Psoas muscle (tissue), 8 donors: ENCODE results near the gene DPEP2. TPM values are rescaled to one million over a fixed set of nuclear protein-coding genes. Genes with fewer than 3 reads are reported as not detected.

ENCODE experiments used
- ATAC-seq, 4 donors: fragments of 200-7000 bp; cut with Tn5 transposase; one replicate each; pipeline ENCODE4 v1.9.1; 2020; ENCODE audit warnings: moderate library complexity in 3 of 4, mild to moderate bottlenecking in 2 of 4
- DNase-seq, 2 donors: peaks; one replicate each; pipeline ENCODE4 v3.0.0-alpha.2; 2020
- H3K27ac ChIP-seq: fragments of 200-600 bp; one replicate; pipeline ENCODE4 v1.8.0; 2022
- H3K27me3 ChIP-seq, 3 donors: fragments of 200-600 bp in 1 of 3; one replicate each; pipeline versions ENCODE4 v1.6.1 to v1.8.0; 2013 to 2022; ENCODE audit warnings: low read length in 2 of 3, mild to moderate bottlenecking in 2 of 3, moderate library complexity in 1 of 3; ENCODE audit not compliant: insufficient read depth in 3 of 3
- H3K36me3 ChIP-seq, 2 donors: fragments of 200-600 bp in 1 of 2; one replicate each; pipeline versions ENCODE4 v1.6.1 to v1.8.0; 2013 to 2022; ENCODE audit warnings: low read depth in 1 of 2, mild to moderate bottlenecking in 1 of 2, moderate library complexity in 1 of 2; ENCODE audit not compliant: insufficient read depth in 1 of 2
- H3K4me1 ChIP-seq: fragments of 200-600 bp; one replicate; pipeline ENCODE4 v1.8.0; 2022
- H3K4me3 ChIP-seq: fragments of 200-600 bp; one replicate; pipeline ENCODE4 v1.8.0; 2022; ENCODE audit warnings: mild to moderate bottlenecking
- H3K9me3 ChIP-seq: fragments of 200-600 bp; one replicate; pipeline ENCODE4 v1.8.0; 2022
- CTCF ChIP-seq: fragments of 200-600 bp; IDR thresholded peaks from one replicate; pipeline ENCODE4 v1.8.0; 2022; ENCODE audit warnings: antibody characterized with exemption
- WGBS, 3 donors: extraction: QIAGEN DNeasy Blood & Tissue Kit; methylation state at CpG; one replicate each; pipeline versions ENCODE4 v1.1.6 to v1.1.7; 2013; 5-methylcytosine and 5-hydroxymethylcytosine counted together
- intact Hi-C, 2 donors: fragments of 100-400 bp; cut with DNase I; formaldehyde crosslinking; loops; one replicate each; pipeline versions ENCODE4 v1.11.0 to v1.14.2; 2022
- polyA plus RNA-seq, 3 donors: library from polyadenylated mRNA; stranded (reverse); fragments of 200-250 nt; gene quantifications; one replicate each; pipeline ENCODE4 v1.2.3, GENCODE V29; 2013
- total RNA-seq, 4 donors: library from RNA; stranded (reverse); fragmentation: NEBNext Ultra II Directional in 2 of 4; extraction: Animal tissue kit (Norgen Biotek cat#: 25700) in 2 of 4; gene quantifications; one replicate each; pipeline versions ENCODE4 v1.2.1 to v1.2.4, GENCODE V29; 2021 to 2023
- donor health status: healthy with polysubstance abuse.
- donor health status: DM: no; HTN: no; CAD: no; lungs with moderate emphysema.
- donor health status: Bipolar disorder and iron deficiency.
- donor health status: healthy.
- donor health status: DM: yes; HTN: yes; CAD: no.
- donor health status: DM: no; HTN: no; CAD: no.
- donor health status: DM: no; HTN: no; CAD: no.
- donor health status: DM: yes; HTN: yes; CAD: no.

DPEP2 gene
- total and polyA plus RNA-seq, 7 donors: 0.23 to 1.1 (median 0.28) TPM; not detected in 1

- Histone ChIP-seq H3K27ac (peak overlapping the region; percentile 81), H3K4me3 (peak overlapping the region; percentile 64), H3K36me3 (peaks cover 0 to 8% of the 10 kb centered on the region in 2 donors), H3K9me3 (no peaks in the 10 kb centered on the region), H3K27me3 (no peaks in the 10 kb centered on the region), H3K4me1 (peaks cover 46% of the 10 kb centered on the region)
- WGBS, 3 donors: 13 to 24% (median 18%) methylated on average over 20 to 39 of the region's 39 CpGs
- ATAC-seq (peak; percentile 74 to 85 (median 80)), DNase-seq (peak; percentile 85 to 93)
- peak; percentile 100 for TF ChIP-seq CTCF
- intact Hi-C loops: loop anchor here (2.0 to 5.0 kb wide), 3 partner anchors 47 to 239 kb away; no protein-coding TSS in a partner anchor
Observed at GRCh38 chr16:67993207-67994039, 5.9 kb downstream of the DPEP2 start.

- intact Hi-C loops: loop anchor here (2.0 to 5.0 kb wide), 3 partner anchors 48 to 240 kb away; no protein-coding TSS in a partner anchor
Observed at GRCh38 chr16:67992661-67993206, 6.5 kb downstream of the DPEP2 start.

GRCh38 chr16:67990018-67990386 lies 9.3 kb downstream of the DPEP2 start:
- no peaks in the 10 kb centered on the region for H3K27me3 ChIP-seq
- WGBS, 3 donors: 38 to 63% (median 47%) methylated on average over 6 of the region's 6 CpGs
- peak overlapping the region; percentile 97 for H3K27ac ChIP-seq
- no peaks in the 10 kb centered on the region for H3K9me3 ChIP-seq
- peaks cover 0 to 8% of the 10 kb centered on the region in 2 donors for H3K36me3 ChIP-seq
- intact Hi-C loops: loop anchor here (5.0 kb wide), 2 partner anchors 72 to 242 kb away; no protein-coding TSS in a partner anchor
- peak; percentile 7 for TF ChIP-seq CTCF
- peak in 3 of 4 donors; percentile 7 to 21 (median 11) for ATAC-seq
- DNase-seq: no peak
- peak overlapping the region; percentile 70 for H3K4me3 ChIP-seq
- H3K4me1 ChIP-seq: peaks cover 69% of the 10 kb centered on the region

More at GRCh38 chr16:67992661-67993206, 6.5 kb downstream of the DPEP2 start:
- TF ChIP-seq CTCF: no peak
- Histone ChIP-seq H3K27me3 (no peaks in the 10 kb centered on the region), H3K27ac (no peak overlapping the region), H3K4me1 (peaks cover 50% of the 10 kb centered on the region), H3K36me3 (peaks cover 0 to 8% of the 10 kb centered on the region in 2 donors), H3K9me3 (no peaks in the 10 kb centered on the region), H3K4me3 (peak overlapping the region; percentile 64)
- WGBS, 3 donors: 71 to 75% (median 75%) methylated on average over 18 to 20 of the region's 20 CpGs
- peak in 2 of 4 donors; percentile 0 to 7 for ATAC-seq
- DNase-seq: no peak

- intact Hi-C loops: loop anchor here (2.0 to 5.0 kb wide), 3 partner anchors 51 to 243 kb away; no protein-coding TSS in a partner anchor
- Histone ChIP-seq H3K27ac (peak overlapping the region; percentile 97), H3K4me3 (peak overlapping the region; percentile 70), H3K36me3 (peaks cover 0 to 8% of the 10 kb centered on the region in 2 donors), H3K4me1 (peaks cover 74% of the 10 kb centered on the region), H3K9me3 (no peaks in the 10 kb centered on the region), H3K27me3 (no peaks in the 10 kb centered on the region)
- no peak for TF ChIP-seq CTCF
- DNase-seq (peak in 1 of 2 donors; percentile 72), ATAC-seq (peak; percentile 49 to 74 (median 56))
- 29 to 47% (median 35%) methylated on average over 8 of the region's 8 CpGs for WGBS, 3 donors
Observed at GRCh38 chr16:67989322-67990017, 9.8 kb downstream of the DPEP2 start.
